ENCODE measurements around the gene DNAJB13.

DNAJB13 gene

GRCh38 chr11:73995731-73996130 lies 44.9 kb downstream of the DNAJB13 start:
- H3K9me3 Mint-ChIP-seq = no peaks in the 10 kb centered on the region
- H3K4me3 Mint-ChIP-seq = peak overlapping the region; percentile 59
- no peak for DNase-seq
- peaks cover 3% of the 10 kb centered on the region for H3K36me3 Mint-ChIP-seq (ENCODE audit: low read depth)
- H3K4me1 Mint-ChIP-seq (ENCODE audit: low read depth) = peaks cover 81% of the 10 kb centered on the region
- H3K27ac Mint-ChIP-seq = peak overlapping the region; percentile 92
- no peaks in the 10 kb centered on the region for H3K27me3 Mint-ChIP-seq

- no peak for DNase-seq
- Mint-ChIP-seq H3K27me3 (no peaks in the 10 kb centered on the region), H3K27ac (peak overlapping the region; percentile 92), H3K36me3 (ENCODE audit: low read depth) (peaks cover 7% of the 10 kb centered on the region), H3K4me3 (peak overlapping the region; percentile 59), H3K4me1 (ENCODE audit: low read depth) (peaks cover 81% of the 10 kb centered on the region), H3K9me3 (no peaks in the 10 kb centered on the region)
Observed at GRCh38 chr11:73996161-73996747, 45.4 kb downstream of the DNAJB13 start.

GRCh38 chr11:73997120-73997770 lies 46.4 kb downstream of the DNAJB13 start:
- no peak overlapping the region for H3K4me3 Mint-ChIP-seq
- no peaks in the 10 kb centered on the region for H3K9me3 Mint-ChIP-seq
- peak overlapping the region; percentile 56 for H3K27ac Mint-ChIP-seq
- peaks cover 10% of the 10 kb centered on the region for H3K36me3 Mint-ChIP-seq (ENCODE audit: low read depth)
- no peaks in the 10 kb centered on the region for H3K27me3 Mint-ChIP-seq
- DNase-seq = no peak
- H3K4me1 Mint-ChIP-seq (ENCODE audit: low read depth) = peaks cover 73% of the 10 kb centered on the region

- H3K4me3 Mint-ChIP-seq = no peak overlapping the region
- H3K4me1 Mint-ChIP-seq (ENCODE audit: low read depth) = peaks cover 71% of the 10 kb centered on the region
- H3K9me3 Mint-ChIP-seq = no peaks in the 10 kb centered on the region
- H3K27ac Mint-ChIP-seq = peak overlapping the region; percentile 65
- DNase-seq = no peak
- H3K36me3 Mint-ChIP-seq (ENCODE audit: low read depth) = peaks cover 26% of the 10 kb centered on the region
- H3K27me3 Mint-ChIP-seq = no peaks in the 10 kb centered on the region
Observed at GRCh38 chr11:73998846-73999575, 48.2 kb downstream of the DNAJB13 start.

GRCh38 chr11:73999581-74000306 lies 48.9 kb downstream of the DNAJB13 start:
- Mint-ChIP-seq H3K4me3 (no peak overlapping the region), H3K36me3 (ENCODE audit: low read depth) (peaks cover 26% of the 10 kb centered on the region), H3K4me1 (ENCODE audit: low read depth) (peaks cover 71% of the 10 kb centered on the region), H3K9me3 (no peaks in the 10 kb centered on the region), H3K27me3 (no peaks in the 10 kb centered on the region), H3K27ac (peak overlapping the region; percentile 65)
- DNase-seq = no peak

GRCh38 chr11:74000307-74001133 lies 49.7 kb downstream of the DNAJB13 start:
- H3K27me3 Mint-ChIP-seq = no peaks in the 10 kb centered on the region
- H3K4me1 Mint-ChIP-seq (ENCODE audit: low read depth) = peaks cover 71% of the 10 kb centered on the region
- peaks cover 26% of the 10 kb centered on the region for H3K36me3 Mint-ChIP-seq (ENCODE audit: low read depth)
- H3K27ac Mint-ChIP-seq = peak overlapping the region; percentile 65
- H3K4me3 Mint-ChIP-seq = no peak overlapping the region
- no peak for DNase-seq
- H3K9me3 Mint-ChIP-seq = no peaks in the 10 kb centered on the region

- Mint-ChIP-seq H3K4me1 (ENCODE audit: low read depth) (peaks cover 71% of the 10 kb centered on the region), H3K9me3 (no peaks in the 10 kb centered on the region), H3K4me3 (no peak overlapping the region), H3K27me3 (no peaks in the 10 kb centered on the region), H3K27ac (no peak overlapping the region), H3K36me3 (ENCODE audit: low read depth) (peaks cover 26% of the 10 kb centered on the region)
- DNase-seq = no peak
Observed at GRCh38 chr11:74001822-74002286, 51.0 kb downstream of the DNAJB13 start.

- Mint-ChIP-seq H3K4me1 (ENCODE audit: low read depth) (peaks cover 68% of the 10 kb centered on the region), H3K36me3 (ENCODE audit: low read depth) (peaks cover 26% of the 10 kb centered on the region), H3K27me3 (no peaks in the 10 kb centered on the region), H3K27ac (no peak overlapping the region), H3K9me3 (no peaks in the 10 kb centered on the region), H3K4me3 (no peak overlapping the region)
- DNase-seq = no peak
Observed at GRCh38 chr11:74002832-74003231, 52.0 kb downstream of the DNAJB13 start.

- peaks cover 73% of the 10 kb centered on the region for H3K4me1 Mint-ChIP-seq (ENCODE audit: low read depth)
Observed at GRCh38 chr11:74004046-74004695, 53.3 kb downstream of the DNAJB13 start.

GRCh38 chr11:74004759-74005615 lies 54.2 kb downstream of the DNAJB13 start:
- Mint-ChIP-seq H3K4me1 (ENCODE audit: low read depth) (peaks cover 70% of the 10 kb centered on the region), H3K36me3 (ENCODE audit: low read depth) (peaks cover 23% of the 10 kb centered on the region), H3K9me3 (no peaks in the 10 kb centered on the region), H3K4me3 (peak overlapping the region; percentile 21), H3K27ac (peak overlapping the region; percentile 91), H3K27me3 (no peaks in the 10 kb centered on the region)
- peak; percentile 78 for DNase-seq

More at GRCh38 chr11:74004046-74004695, 53.3 kb downstream of the DNAJB13 start:
- Mint-ChIP-seq H3K4me3 (no peak overlapping the region), H3K36me3 (ENCODE audit: low read depth) (peaks cover 26% of the 10 kb centered on the region), H3K27ac (peak overlapping the region; percentile 7), H3K27me3 (no peaks in the 10 kb centered on the region), H3K9me3 (no peaks in the 10 kb centered on the region)
- DNase-seq = no peak

- no peak for DNase-seq
- Mint-ChIP-seq H3K4me3 (no peak overlapping the region), H3K36me3 (ENCODE audit: low read depth) (peaks cover 29% of the 10 kb centered on the region), H3K27ac (peak overlapping the region; percentile 91), H3K27me3 (no peaks in the 10 kb centered on the region), H3K4me1 (ENCODE audit: low read depth) (peaks cover 71% of the 10 kb centered on the region), H3K9me3 (no peaks in the 10 kb centered on the region)
Observed at GRCh38 chr11:74005721-74006517, 55.1 kb downstream of the DNAJB13 start.

GRCh38 chr11:74006743-74007304 lies 56.0 kb downstream of the DNAJB13 start:
- H3K4me1 Mint-ChIP-seq (ENCODE audit: low read depth) = peaks cover 74% of the 10 kb centered on the region
- H3K4me3 Mint-ChIP-seq = no peak overlapping the region
- H3K27ac Mint-ChIP-seq = peak overlapping the region; percentile 45
- no peaks in the 10 kb centered on the region for H3K27me3 Mint-ChIP-seq
- no peaks in the 10 kb centered on the region for H3K9me3 Mint-ChIP-seq
- DNase-seq = no peak
- H3K36me3 Mint-ChIP-seq (ENCODE audit: low read depth) = peaks cover 26% of the 10 kb centered on the region

Measured in activated T-cell treated with anti-CD3 and anti-CD28 coated beads, Interleukin-2, amount 50 U/mL, for 24 hours (primary cell).